Measurements from ENCODE around the gene AMOTL1. TPM values are rescaled to one million over a fixed set of nuclear protein-coding genes. Genes with fewer than 3 reads are reported as not detected.
A peak's percentile ranks its signal among the peaks of the same experiment; 100 is the strongest.

Gene AMOTL1
- polyA plus RNA-seq, 3 donors from 2014 or later = 0.14 to 1.7 TPM; not detected in 1

GRCh38 chr11:94876645-94877442 lies 108.7 kb downstream of the AMOTL1 start:
- Mint-ChIP-seq H3K9me3 (no peaks in the 10 kb centered on the region), H3K27me3 (ENCODE audit: low read depth in 3 of 3) (peaks cover 0 to 2% (median 0%) of the 10 kb centered on the region in 3 donors), H3K36me3 (peaks cover 0 to 3% (median 3%) of the 10 kb centered on the region in 3 donors), H3K4me1 (peaks cover 13 to 17% of the 10 kb centered on the region in 2 donors), H3K4me3 (peak overlapping the region in 2 of 5 donors; percentile 1 to 7), H3K27ac (peak overlapping the region; percentile 24 to 83 (median 52))
- peak; percentile 16 to 30 (median 19) for DNase-seq

GRCh38 chr11:94877443-94878200 lies 109.5 kb downstream of the AMOTL1 start:
- Mint-ChIP-seq H3K4me1 (peaks cover 13 to 17% of the 10 kb centered on the region in 2 donors), H3K4me3 (no peak overlapping the region), H3K9me3 (no peaks in the 10 kb centered on the region), H3K36me3 (peaks cover 0 to 3% (median 3%) of the 10 kb centered on the region in 3 donors), H3K27ac (peak overlapping the region in 4 of 6 donors; percentile 24 to 83 (median 45)), H3K27me3 (ENCODE audit: low read depth in 3 of 3) (peaks cover 0 to 2% (median 0%) of the 10 kb centered on the region in 3 donors)
- no peak for DNase-seq

GRCh38 chr11:94879006-94879405 lies 110.8 kb downstream of the AMOTL1 start:
- no peak for DNase-seq
- Mint-ChIP-seq H3K4me1 (peaks cover 13 to 24% of the 10 kb centered on the region in 2 donors), H3K4me3 (no peak overlapping the region), H3K36me3 (peaks cover 0 to 3% (median 3%) of the 10 kb centered on the region in 3 donors), H3K27me3 (ENCODE audit: low read depth in 3 of 3) (peaks cover 0 to 2% (median 0%) of the 10 kb centered on the region in 3 donors), H3K9me3 (no peaks in the 10 kb centered on the region), H3K27ac (no peak overlapping the region)

- no peak for DNase-seq
- H3K27me3 Mint-ChIP-seq (ENCODE audit: low read depth in 3 of 3) = peaks cover 0 to 2% (median 0%) of the 10 kb centered on the region in 3 donors
- H3K27ac Mint-ChIP-seq = no peak overlapping the region
- H3K36me3 Mint-ChIP-seq = peaks cover 0 to 3% (median 3%) of the 10 kb centered on the region in 3 donors
- no peak overlapping the region for H3K4me3 Mint-ChIP-seq
- H3K9me3 Mint-ChIP-seq = no peaks in the 10 kb centered on the region
- peaks cover 20 to 31% of the 10 kb centered on the region in 2 donors for H3K4me1 Mint-ChIP-seq
These were observed 112.1 kb downstream of the AMOTL1 start for GRCh38 chr11:94880216-94880615.

- Mint-ChIP-seq H3K27ac (no peak overlapping the region), H3K27me3 (ENCODE audit: low read depth in 3 of 3) (no peaks in the 10 kb centered on the region), H3K36me3 (peaks cover 0 to 8% (median 3%) of the 10 kb centered on the region in 3 donors), H3K4me1 (peaks cover 7 to 14% of the 10 kb centered on the region in 2 donors), H3K9me3 (no peaks in the 10 kb centered on the region), H3K4me3 (no peak overlapping the region)
- no peak for DNase-seq
These were observed 114.8 kb downstream of the AMOTL1 start for GRCh38 chr11:94882931-94883330.

GRCh38 chr11:94883878-94884277 lies 115.7 kb downstream of the AMOTL1 start:
- no peak for DNase-seq
- Mint-ChIP-seq H3K4me1 (peaks cover 7 to 14% of the 10 kb centered on the region in 2 donors), H3K27me3 (ENCODE audit: low read depth in 3 of 3) (no peaks in the 10 kb centered on the region), H3K36me3 (peaks cover 0 to 5% (median 3%) of the 10 kb centered on the region in 3 donors), H3K27ac (peak overlapping the region in 1 of 6 donors; percentile 39), H3K9me3 (peaks cover 0 to 2% (median 0%) of the 10 kb centered on the region in 6 donors), H3K4me3 (no peak overlapping the region)

GRCh38 chr11:94884376-94884775 lies 116.2 kb downstream of the AMOTL1 start:
- Mint-ChIP-seq H3K27me3 (ENCODE audit: low read depth in 3 of 3) (no peaks in the 10 kb centered on the region), H3K36me3 (peaks cover 0 to 5% (median 3%) of the 10 kb centered on the region in 3 donors), H3K9me3 (peaks cover 0 to 2% (median 0%) of the 10 kb centered on the region in 6 donors), H3K4me3 (no peak overlapping the region), H3K27ac (peak overlapping the region in 3 of 6 donors; percentile 20 to 47 (median 39)), H3K4me1 (peaks cover 7 to 14% of the 10 kb centered on the region in 2 donors)
- no peak for DNase-seq

GRCh38 chr11:94885133-94885532 lies 117.0 kb downstream of the AMOTL1 start:
- peaks cover 0 to 2% (median 0%) of the 10 kb centered on the region in 6 donors for H3K9me3 Mint-ChIP-seq
- peaks cover 7 to 14% of the 10 kb centered on the region in 2 donors for H3K4me1 Mint-ChIP-seq
- no peak overlapping the region for H3K27ac Mint-ChIP-seq
- no peak for DNase-seq
- H3K36me3 Mint-ChIP-seq = peaks cover 0 to 5% (median 3%) of the 10 kb centered on the region in 3 donors
- no peak overlapping the region for H3K4me3 Mint-ChIP-seq
- peaks cover 0 to 2% (median 1%) of the 10 kb centered on the region in 3 donors for H3K27me3 Mint-ChIP-seq (ENCODE audit: low read depth in 3 of 3)

- Mint-ChIP-seq H3K4me1 (peaks cover 7 to 14% of the 10 kb centered on the region in 2 donors), H3K4me3 (no peak overlapping the region), H3K27ac (no peak overlapping the region), H3K36me3 (peaks cover 0 to 5% (median 0%) of the 10 kb centered on the region in 3 donors), H3K9me3 (peaks cover 0 to 2% (median 0%) of the 10 kb centered on the region in 6 donors), H3K27me3 (ENCODE audit: low read depth in 3 of 3) (peaks cover 0 to 2% (median 1%) of the 10 kb centered on the region in 3 donors)
- DNase-seq = no peak
These were observed 117.4 kb downstream of the AMOTL1 start for GRCh38 chr11:94885581-94885980.

GRCh38 chr11:94888204-94888603 lies 120.0 kb downstream of the AMOTL1 start:
- peaks cover 4 to 8% (median 4%) of the 10 kb centered on the region in 3 donors for H3K27me3 Mint-ChIP-seq (ENCODE audit: low read depth in 3 of 3)
- H3K36me3 Mint-ChIP-seq = peaks cover 9 to 21% (median 13%) of the 10 kb centered on the region in 3 donors
- no peak overlapping the region for H3K27ac Mint-ChIP-seq
- peaks cover 7 to 14% of the 10 kb centered on the region in 2 donors for H3K4me1 Mint-ChIP-seq
- H3K9me3 Mint-ChIP-seq = peaks cover 2 to 27% (median 11%) of the 10 kb centered on the region in 6 donors
- DNase-seq = no peak
- no peak overlapping the region for H3K4me3 Mint-ChIP-seq

GRCh38 chr11:94895451-94895850 lies 127.3 kb downstream of the AMOTL1 start:
- no peaks in the 10 kb centered on the region for H3K4me1 Mint-ChIP-seq
- no peak for DNase-seq
- peaks cover 3 to 43% (median 17%) of the 10 kb centered on the region in 6 donors for H3K9me3 Mint-ChIP-seq
- no peak overlapping the region for H3K27ac Mint-ChIP-seq
- peaks cover 14 to 25% (median 14%) of the 10 kb centered on the region in 3 donors for H3K36me3 Mint-ChIP-seq
- H3K27me3 Mint-ChIP-seq (ENCODE audit: low read depth in 3 of 3) = peaks cover 2 to 12% (median 4%) of the 10 kb centered on the region in 3 donors
- H3K4me3 Mint-ChIP-seq = no peak overlapping the region

- Mint-ChIP-seq H3K9me3 (peaks cover 3 to 38% (median 17%) of the 10 kb centered on the region in 6 donors), H3K4me1 (no peaks in the 10 kb centered on the region), H3K27ac (no peak overlapping the region), H3K27me3 (ENCODE audit: low read depth in 3 of 3) (peaks cover 2 to 12% (median 4%) of the 10 kb centered on the region in 3 donors), H3K4me3 (no peak overlapping the region), H3K36me3 (peaks cover 14 to 25% (median 14%) of the 10 kb centered on the region in 3 donors)
- no peak for DNase-seq
These were observed 127.8 kb downstream of the AMOTL1 start for GRCh38 chr11:94895971-94896370.

- Mint-ChIP-seq H3K4me3 (no peak overlapping the region), H3K27me3 (ENCODE audit: low read depth in 3 of 3) (peaks cover 0 to 5% (median 1%) of the 10 kb centered on the region in 3 donors), H3K27ac (no peak overlapping the region), H3K9me3 (peaks cover 3 to 24% (median 15%) of the 10 kb centered on the region in 6 donors), H3K4me1 (no peaks in the 10 kb centered on the region), H3K36me3 (peaks cover 9 to 18% (median 13%) of the 10 kb centered on the region in 3 donors)
- DNase-seq = peak; percentile 9 to 26 (median 16)
These were observed 129.2 kb downstream of the AMOTL1 start for GRCh38 chr11:94897330-94897768.
